GDM1 (cell line): ENCODE data around the gene SLC66A3.

Source experiments
- DNase-seq: peaks from one replicate; lab custom pipeline; 2025; lab: John Stamatoyannopoulos, UW

Gene SLC66A3

DNA sequence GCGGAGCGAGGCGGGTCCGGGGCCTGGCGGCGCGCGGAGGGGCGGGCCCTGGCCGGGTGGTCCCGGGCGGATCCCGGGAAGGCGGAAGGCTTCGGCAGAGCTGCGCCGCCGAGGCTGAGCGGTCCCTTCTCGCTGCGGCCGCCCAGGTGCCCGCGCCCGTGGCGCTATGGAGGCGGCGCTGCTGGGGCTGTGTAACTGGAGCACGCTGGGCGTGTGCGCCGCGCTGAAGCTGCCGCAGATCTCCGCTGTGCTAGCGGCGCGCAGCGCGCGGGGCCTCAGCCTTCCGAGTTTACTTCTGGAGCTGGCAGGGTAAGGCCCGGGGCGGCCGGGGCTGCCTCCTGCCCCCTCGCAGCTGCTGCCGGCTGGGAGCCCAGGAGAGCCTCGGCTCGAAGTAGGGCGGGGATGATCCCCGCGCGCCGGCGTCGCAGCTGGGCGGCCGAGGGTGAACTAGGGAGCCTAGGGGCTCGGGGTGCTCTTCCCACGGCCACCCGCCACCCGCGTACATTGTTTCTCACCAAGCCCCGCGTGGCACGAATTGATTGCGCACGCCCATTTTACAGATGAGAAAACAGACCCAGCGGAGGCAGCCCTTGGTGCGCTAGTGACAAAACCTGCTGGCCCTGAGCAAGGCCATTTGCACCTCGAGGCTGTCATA is at the start of gene SLC66A3:
TSS of gene SLC66A3 (plus strand) at position 87 of the 655 bp plus-strand sequence. CDS start at position 167, 80 bp downstream.
- DNase-seq: peak; percentile 92

DNA sequence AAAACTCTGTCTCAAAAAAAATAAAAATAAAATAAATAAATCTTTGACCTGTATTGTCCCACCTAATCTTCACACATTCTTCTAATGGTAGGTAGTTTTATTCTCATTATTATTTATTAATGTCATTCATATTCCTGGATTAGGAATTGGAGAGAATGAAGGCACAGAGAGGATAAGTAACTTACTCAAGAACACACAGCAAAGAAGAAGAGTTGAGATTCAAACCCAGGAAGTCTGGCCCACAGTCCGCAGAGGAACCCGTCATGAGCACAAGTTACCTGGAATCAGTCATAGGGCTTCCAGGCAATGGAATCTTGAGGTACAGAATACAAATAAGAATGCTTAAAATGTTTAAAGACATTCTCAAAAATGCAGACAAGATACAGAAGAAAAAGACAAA is 46.3 kb upstream of the SLC66A3 start:
- DNase-seq: no peak

DNA sequence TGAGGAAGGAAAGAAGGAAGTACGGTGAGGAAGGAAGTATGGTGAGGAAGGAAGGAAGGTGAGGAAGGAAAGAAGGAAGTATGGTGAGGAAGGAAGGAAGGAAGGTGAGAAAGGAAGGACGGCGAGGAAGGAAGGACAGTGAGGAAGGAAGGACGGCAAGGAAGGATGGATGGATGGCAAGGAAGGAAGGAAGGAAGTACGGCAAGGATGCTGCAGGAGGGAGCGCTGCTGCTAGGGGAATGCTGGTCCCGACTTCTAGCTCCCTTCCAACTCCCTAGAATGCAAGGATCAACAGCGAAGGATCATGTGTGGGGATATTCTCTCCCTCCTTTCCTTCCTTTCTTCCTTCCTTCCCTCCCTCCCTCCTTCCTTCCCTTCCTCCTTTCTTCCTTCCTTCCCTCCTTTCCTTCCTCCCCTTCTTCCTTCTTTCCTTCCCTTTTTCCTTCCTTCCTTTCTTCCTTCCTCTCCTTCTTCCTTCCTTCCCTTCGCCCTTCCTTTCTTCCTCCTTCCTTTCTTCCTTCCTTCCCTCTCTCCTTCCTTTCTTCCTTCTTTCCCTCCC is 42.3 kb upstream of the SLC66A3 start:
- DNase-seq: no peak

DNA sequence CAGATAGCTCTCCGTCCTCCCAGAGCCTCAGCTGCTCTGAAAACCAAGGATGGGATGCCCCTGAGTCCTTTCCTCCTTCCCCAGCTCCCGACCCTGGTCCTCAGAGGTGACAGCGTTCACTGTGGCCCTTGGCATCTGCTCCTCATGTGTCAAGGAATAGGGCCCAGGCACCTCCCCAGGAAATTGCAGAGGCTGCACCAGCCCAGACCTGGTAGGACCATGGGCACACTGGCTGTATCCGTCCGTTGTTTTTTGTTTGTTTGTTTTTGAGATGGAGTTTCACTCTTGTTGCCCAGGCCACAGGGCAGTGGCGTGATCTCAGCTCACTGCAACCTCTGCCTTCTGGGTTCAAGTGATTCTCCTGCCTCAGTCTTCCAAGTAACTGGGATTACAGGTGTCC is 37.5 kb upstream of the SLC66A3 start:
- no peak for DNase-seq

DNA sequence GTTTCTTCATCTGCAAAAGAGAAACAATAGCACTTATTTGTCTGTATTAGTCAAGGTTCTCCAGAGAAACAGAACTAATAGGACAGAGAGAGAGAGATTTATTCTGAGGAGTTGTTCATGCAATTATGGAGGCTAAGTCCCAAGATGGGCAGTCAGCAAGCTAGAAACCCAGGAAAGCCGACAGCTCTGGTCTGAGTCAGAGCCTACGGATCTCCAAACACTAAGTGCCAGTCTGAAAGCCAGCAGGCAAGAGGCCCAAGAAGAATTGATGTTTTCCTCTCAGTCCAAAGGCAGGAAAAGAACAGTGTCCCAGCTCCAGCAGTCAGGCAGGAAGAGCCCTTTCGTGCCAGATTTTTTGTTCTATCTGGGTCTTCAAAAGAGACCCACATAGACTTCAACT is 36.5 kb upstream of the SLC66A3 start:
- DNase-seq: no peak

DNA sequence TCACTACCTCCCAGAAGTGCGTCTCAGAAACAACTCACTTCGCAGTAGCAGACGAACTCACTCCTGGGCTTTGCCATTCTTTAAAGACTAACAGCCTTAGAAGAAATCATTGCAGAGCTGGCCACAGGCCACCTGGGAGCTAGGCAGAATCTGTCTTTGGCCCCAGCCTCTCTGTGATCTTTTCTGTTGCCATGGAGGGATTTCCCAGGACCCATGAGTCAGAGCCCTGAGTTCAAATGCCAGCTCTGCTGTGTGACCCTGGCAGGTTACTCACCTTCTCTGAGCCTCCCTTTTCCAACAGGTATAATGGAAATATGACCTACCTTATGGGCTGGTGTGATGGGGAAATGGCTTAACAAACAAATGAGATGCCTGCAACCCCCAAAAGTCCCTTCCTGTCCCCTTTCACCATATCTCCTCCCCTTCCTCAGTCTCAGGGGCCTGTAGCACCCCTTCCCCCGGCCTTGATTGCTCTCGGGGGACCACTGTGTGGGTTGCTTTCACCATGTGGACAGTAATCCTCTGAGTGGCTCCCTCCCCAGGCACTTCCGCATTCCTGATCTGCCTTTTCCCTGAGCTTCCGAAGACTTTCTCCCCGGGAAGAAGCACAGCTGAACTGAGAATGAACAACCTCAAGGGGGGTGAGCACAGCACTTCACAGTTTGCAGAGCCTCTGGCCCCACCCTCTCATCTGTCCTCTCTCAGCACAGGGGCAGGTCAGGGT is 34.0 kb upstream of the SLC66A3 start:
- no peak for DNase-seq

DNA sequence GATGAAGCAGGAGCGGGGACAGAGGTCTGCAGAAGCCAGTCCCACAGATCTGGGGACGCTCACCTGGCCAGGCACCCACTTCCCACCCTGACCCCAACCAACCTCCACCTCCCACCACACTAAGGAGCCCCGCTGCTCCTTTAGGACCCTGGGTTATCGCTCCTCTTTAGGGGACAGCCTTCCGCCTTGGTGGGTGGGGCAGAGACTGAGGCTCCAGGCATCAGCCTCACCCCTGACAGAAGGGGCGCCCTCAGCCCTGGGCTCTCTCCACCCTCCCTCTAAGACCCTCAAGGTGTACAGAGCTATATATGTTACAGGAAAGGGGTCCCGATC is 33.5 kb upstream of the SLC66A3 start:
- no peak for DNase-seq

DNA sequence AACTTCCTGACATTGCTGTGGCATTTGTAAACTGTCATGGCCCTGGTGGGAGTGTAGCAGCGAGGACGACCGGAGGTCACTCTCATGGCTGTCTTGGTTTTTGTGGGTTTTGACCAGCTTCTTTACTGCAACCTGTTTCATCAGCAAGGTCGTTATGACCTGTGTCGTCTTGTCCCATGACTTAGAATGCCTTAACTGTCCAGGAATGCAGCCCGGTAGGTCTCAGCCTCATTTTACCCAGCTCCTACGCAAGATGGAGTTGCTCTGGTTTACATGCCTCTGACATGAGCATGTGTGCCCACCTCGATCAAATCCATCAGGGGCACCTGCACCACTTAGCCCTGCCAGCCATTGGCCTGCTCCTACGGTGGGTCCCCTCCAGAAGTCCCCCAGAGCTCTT is 32.9 kb upstream of the SLC66A3 start:
- no peak for DNase-seq

DNA sequence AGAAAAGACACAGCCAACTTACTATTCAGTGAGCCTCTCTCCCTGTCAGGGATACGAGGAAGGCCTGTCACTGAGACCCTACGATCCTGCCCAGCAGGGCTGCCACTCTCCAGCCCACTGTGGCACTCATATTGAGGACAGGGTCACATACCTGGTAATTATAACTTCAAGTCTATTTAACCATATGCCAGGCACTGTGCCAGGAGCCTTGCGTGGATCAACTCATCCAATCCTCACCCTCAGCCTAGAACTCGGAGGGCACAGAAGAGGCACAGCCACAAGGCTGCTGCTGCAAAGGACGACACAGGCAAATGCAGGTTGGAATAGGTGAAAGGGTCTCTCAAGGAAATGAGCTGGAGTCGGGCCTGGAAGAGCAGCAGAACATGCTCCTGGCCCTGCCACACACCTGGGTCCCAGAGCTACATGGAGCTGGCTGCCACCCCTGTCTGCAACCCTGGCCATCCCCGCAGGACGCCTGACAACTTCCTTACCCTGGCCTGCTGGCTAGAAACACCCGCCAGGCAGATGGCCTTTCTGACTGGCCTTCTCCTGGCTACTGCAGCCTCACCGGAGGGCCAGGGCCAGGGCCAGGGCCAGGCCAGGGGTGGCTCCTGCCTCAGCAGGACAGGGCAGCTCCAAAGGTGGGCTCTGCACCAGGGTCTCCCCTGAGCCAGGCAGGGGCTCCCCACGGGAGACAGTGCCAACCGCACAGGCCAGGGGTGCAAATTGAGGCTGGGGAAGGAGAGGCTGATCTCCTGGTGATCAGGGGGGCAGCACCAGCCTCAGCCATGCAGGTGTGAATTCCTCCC is 32.1 kb upstream of the SLC66A3 start:
- DNase-seq: no peak

DNA sequence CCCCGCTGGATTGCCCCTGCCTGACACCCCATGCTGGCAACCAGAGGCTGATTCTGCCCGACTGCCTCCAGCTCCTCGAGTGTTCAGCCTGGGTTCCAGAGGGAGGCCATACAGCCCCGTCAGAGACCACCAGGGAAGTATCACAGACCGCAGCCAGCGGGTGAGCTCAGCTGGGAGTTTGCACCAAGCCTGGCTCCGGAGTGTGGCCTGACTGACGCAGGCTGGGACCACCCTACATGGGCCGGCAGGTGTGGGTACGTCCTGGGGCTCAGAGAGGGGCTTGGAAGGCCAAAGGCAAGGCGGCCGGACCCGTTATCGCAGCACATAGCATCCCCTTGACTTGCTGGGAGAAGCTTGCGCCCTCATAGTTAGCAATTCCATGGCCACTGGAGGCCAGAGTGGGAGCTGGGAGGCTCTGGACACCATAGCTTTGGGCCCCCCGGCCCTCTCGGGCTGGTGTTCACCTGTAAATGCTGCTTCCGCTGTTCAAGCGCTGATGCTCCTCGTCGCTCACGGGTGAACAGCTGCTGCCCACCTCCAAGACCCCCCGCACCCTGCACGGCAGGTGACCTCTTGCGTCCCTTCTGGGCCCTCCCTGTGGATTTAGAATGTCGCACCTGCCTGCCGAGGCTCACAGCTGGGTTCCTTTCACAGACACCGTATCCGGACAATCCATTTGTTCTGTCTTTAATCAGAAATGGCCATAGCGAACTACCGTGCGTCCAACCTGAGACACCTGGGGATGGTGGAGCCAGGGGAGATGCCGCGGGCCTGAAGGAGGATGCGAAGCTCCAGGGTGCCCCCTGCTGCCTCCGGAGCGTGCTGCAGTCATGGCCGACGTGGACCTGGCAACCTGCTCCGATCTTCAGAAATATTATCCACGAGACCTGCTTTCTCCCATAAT is 31.2 kb upstream of the SLC66A3 start:
- peak; percentile 5 for DNase-seq

DNA sequence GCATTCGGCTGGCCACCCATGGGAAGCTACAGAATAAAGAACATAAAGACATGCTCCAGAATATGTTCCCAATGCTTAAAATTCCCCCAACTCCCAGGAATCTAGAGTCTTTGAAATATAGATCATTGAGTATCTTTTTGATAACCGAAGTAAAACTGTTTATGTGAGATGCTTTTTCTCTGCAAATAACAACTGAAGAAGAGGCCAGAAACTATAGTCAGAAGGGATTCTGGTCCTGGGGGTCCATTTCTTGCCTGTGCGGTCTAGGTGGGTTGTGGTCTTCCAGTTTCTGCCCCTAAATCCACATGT is 30.6 kb upstream of the SLC66A3 start:
- DNase-seq: no peak

DNA sequence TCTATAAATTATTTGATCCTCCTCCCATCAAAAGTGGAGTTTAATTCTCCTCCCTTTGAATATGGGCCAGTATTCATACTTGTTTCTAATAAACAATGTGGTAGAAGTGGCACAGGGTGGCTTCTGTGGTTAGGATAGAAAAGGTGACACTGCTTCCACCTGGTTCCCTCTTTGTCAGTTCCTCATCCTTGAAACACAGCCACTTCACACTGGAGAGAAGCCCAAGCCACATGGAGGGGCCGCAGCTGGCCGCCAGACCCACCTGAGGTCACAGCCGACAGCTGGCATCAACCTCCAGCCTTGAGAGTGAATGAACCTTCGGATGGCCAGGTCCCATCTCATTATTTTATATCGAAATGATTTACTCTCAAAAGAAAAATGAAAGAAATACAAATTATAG is 27.5 kb upstream of the SLC66A3 start:
- no peak for DNase-seq

DNA sequence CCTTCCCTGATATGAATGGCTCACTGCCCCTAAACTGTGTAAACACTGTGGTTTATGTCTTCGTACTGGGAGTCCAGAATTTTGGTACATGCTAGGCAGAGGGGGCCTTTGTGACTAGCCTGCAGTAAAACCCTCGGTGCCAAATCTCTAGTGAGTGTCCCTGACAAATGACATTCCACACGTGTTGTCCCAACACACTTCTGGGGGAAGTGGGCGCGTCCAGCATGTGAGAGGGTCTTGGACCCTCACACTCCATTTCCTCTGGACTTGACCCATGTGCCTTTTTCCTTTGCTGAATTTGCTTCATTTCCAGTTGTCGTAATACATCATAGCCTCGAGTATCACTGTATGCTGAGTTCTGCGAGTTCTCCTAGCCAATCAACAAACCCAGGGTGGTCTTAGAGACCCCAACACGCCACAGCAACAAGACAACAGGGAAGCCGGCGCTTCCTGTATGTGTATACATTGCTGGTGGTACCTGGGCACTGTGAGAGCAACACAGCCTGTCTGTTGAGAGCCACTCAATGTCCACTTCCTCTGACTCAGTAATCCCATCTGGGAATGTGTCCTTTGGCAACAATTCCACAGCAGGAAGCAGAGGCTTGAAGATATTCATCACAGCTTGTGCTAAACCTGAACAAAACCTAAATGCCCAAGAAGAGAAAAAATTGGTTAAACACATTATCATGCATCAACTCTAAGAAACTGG is 26.9 kb upstream of the SLC66A3 start:
- DNase-seq: no peak

DNA sequence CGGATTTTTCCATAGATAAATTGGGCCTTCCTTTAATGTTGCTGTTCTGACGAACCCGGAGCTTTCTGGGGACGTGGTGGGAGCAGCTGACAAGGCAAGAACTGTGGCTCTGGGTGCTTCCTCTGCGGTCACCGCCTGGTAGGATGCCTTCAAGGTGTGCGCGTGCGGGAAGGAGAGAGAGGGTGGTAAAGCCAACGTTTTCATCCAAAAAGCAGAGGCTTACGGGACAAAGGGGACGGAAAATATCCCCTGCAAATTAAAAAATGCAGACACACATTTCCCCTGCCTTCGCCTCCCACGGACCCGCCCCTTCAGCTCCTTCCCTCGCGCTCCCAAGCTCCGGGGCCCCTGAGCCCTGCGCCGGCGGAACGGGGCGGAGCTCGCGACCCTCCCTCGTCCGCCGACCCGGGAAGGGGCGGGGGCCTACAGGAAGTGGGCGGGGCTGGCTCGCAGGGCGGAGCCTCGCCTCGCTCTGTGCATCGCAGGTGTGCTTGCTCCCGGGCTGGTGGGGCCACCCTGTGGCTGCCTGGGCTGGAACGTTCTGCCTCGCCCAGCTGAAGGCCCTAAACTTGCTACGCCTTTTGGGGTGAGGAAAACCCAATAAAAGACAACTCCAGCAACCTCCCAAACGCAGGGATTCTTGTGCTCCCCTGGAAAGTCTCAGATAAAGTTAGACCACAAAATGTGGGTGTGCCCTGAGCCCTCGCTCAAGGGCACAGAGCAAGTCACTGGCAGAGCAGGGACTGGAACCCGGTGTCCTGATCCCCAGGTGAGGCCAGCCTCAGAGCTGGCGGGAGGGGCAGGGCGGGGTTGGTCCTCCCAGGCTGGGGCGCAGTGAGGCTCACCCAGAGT is 25.4 kb upstream of the SLC66A3 start:
- no peak for DNase-seq

DNA sequence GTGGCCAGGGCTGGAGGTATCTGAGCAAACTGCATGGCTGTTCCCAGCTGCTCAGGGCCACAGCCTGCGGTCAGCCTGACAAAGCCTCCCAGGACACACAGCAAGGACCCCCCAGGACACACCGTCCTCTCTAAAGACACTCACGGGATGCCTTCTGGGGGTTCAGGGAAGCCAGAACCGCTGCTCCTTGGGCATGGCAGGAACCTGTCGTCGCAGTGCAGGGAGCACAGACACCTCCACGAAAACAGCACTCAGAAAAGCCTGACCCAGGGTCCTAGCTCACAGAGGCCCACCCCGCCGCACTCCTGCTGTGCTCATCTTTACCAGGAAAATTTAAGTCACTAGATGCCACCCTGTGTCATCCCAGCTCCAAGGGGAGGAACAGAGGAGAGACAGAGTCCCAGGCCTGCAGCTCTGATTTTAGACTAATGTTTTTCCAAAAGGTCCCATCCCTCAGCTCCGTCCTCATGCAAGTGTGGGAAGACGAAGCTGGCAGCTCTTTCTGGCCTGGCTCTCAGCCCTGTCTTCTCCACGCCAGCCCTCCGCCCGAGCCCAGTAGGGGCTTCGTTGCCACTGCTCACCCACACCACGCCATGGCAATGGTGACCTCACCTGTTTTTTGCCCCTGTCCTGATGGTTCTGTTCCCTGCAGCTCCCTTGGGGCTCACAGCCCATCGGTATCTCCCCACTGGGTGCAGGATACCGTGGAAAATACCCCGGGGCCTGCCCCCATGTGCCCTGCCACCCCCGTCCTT is 23.9 kb upstream of the SLC66A3 start:
- DNase-seq: no peak

DNA sequence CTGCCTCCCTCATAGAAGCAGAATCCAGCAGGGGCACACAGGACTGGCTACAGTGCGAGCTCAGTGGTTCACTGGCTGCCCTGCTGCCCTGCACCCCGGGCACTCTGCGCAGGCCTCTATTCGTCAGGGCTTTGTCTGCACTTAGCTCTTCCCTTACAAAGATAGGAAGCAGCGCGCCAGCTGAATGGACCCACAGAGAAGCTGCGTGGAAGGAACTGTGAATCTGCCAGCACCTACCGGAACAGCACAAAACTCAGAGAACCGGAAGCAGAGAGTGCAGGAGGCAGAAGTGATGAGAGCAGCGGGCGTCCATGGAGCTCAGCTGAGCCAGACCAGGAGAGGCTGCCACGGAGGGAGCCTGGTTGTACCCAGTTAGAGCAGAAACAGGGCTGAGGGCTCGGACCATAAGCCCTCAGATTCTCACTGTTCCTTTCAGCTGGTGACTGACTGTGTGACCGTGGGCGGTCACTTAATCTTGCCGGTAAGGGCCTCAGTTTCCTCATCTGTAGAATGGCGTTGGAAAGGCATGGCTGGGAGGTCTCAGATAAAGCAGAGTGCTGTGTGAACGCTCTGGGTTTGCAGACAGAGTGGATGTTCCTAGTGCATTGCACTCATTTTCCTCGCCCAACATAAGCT is 23.1 kb upstream of the SLC66A3 start:
- DNase-seq: no peak

DNA sequence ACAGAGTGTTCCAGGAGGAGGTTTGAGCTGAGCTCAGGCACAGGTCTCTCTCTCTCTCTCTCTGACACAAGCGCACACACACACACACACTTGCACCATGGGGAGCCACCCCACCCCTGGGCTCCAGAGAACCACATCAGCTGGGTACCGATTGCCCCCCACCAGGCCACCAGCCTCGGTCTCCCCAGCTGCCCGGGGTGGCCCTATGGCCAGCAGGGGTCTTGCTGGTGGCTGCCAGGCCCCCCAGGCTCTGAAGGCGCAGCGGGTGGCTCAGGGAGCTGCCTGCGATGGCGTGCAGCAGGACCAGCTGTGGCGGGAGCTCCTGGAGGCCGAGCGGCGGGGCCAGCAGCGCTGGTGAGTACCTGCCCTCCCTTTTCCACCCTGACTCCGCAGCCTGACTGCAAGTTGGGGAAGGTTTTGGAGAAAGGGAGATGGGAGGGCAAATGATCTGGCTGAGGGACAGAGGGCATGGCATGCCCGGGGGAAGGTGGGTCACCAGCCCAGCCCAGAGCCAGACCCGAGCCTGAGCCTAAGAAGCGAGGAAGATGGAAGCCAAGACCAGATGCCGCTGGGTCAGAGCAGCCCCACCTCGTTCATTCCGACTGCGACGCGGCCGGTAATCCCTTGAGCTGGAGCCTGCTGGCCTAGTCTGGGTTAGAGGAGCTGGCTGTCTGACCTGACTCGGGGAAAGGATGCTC is 21.9 kb upstream of the SLC66A3 start:
- DNase-seq: no peak

DNA sequence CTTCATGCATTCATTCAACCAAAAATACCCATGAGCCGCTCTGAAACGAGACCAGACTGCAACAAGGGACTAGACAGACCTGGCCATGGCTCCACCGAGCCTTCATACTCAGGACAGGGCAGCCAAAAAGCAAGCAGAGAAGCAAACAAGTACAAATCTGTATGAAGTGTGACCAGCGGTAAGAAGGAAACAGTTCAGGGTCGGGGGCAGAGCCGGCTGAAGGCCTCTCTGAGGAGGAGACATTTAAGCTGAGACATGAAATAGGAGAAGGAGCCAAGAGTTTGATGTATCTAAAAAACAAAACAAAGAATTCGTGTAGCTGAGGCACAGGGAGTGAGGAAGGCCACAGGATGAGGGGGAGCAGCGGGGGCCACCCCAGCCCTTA is 21.3 kb upstream of the SLC66A3 start:
- no peak for DNase-seq

DNA sequence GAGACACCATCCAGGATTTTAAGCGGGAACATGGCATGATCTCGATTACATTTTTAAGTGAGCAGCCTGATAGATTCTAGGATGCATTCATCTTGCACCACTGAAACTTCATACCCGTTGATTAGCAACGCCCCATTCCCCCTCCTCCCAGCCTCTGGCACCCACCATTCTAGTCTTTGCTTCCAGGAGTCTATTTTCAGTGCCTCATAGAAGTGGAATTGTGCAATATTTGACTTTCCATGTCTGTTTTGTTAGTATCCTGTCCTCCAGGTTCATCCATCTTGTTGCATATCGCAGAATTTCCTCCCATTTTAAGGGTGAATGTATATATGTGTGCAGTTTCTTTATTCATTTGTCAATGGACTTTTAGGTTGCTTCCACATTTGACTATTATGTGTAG is 20.9 kb upstream of the SLC66A3 start:
- DNase-seq: no peak
